Measurements from ENCODE around the gene XPR1. TPM values are rescaled to one million over a fixed set of nuclear protein-coding genes. Genes with fewer than 3 reads are reported as not detected.

XPR1 gene
- total RNA-seq, 1 donor from 2014 or later = 21.4 TPM

DNA sequence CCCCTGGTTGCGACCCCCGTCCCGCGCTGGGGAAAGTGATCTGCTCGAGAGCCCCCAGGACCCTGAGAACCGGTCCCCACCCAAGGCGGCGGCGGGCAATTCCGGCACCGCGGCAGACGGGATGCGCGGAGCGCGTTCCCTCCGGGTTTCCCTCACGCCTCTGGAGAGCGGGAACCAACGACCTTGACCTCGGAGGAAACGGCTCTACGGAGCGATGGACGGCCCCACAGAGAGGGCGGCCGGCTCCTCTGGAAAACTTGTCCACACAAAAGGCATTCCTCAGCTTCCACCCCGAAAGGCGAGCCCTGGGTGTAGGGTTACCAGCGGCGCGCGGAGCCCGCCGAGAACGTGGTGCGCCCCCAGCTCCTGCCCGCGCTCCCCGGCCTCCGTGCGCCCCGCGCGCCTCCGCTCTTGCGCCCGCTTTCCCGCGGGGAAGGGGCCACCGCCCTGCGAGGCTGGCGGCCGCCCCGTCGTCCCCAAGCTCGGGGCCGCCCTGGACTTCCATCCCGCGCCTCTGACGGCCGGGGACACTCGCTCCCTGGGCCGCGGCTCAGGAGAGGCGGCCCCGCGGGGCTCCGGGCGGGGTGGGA lies 280.5 kb downstream of the XPR1 start:
- Mint-ChIP-seq H3K4me3 (ENCODE audit: unreplicated experiment) (peak overlapping the region; percentile 75), H3K36me3 (ENCODE audit: unreplicated experiment) (no peaks in the 10 kb centered on the region), H3K4me1 (ENCODE audit: unreplicated experiment) (peaks cover 21% of the 10 kb centered on the region), H3K27me3 (ENCODE audit: unreplicated experiment) (no peaks in the 10 kb centered on the region), H3K27ac (ENCODE audit: unreplicated experiment) (peak overlapping the region; percentile 66), H3K9me3 (ENCODE audit: unreplicated experiment) (no peaks in the 10 kb centered on the region)
- no peak for TF ChIP-seq CTCF (IDR thresholded peaks at IDR 0.05)
- DNase-seq (ENCODE audit: extremely low spot score, unreplicated experiment) = no peak

DNA sequence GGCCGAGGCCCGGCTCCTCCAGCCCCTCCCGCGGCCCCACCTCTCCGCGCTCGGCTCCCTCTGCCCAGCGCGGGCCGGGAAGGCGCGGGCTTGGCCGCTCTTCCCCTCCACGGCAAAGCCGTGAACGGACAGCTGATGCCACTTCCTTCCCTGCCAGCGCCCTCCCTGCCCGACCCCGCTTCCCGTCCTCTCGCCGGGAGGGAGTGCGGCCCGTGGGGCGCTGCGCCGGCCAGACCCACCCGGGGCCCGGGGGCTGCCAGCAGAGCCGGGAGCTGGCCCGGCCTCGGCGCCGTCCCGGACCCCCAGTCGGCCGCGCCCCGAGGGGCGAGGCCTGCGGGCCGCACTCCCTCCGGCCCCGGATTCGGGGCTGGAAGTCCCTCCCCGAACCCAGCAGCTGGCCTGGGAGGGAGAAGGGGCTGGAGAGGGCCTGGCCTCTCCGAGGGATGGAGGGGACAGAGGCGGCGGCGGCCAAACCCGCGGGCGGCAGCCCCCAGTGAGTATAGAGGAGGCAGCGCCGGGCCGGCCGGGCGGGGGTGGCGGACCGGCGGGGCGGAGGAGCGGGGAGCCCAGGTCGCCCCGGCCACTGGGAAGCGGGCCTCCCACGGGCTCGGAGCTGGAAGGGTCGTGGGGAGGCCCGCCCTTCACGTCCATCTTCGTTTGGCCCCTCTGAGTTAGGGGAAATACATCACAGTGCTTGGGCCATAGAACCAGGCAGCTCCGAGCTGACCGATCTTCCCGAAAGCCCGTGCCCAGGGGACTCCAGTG lies 281.2 kb downstream of the XPR1 start, which contains the start of gene KIAA1614:
TSS of gene KIAA1614 (plus strand) at position 97 of the 765 bp plus-strand sequence. CDS start at position 444, 347 bp downstream.
- H3K9me3 Mint-ChIP-seq (ENCODE audit: unreplicated experiment) = no peaks in the 10 kb centered on the region
- H3K27ac Mint-ChIP-seq (ENCODE audit: unreplicated experiment) = peak within 1 kb of the TSS; percentile 93
- no peak for TF ChIP-seq CTCF (IDR thresholded peaks at IDR 0.05)
- peaks cover 23% of the 10 kb centered on the region for H3K4me1 Mint-ChIP-seq (ENCODE audit: unreplicated experiment)
- H3K27me3 Mint-ChIP-seq (ENCODE audit: unreplicated experiment) = no peaks in the 10 kb centered on the region
- H3K4me3 Mint-ChIP-seq (ENCODE audit: unreplicated experiment) = peak within 1 kb of the TSS; percentile 78
- no peak for DNase-seq (ENCODE audit: extremely low spot score, unreplicated experiment)
- peaks cover 4% of the 10 kb centered on the region for H3K36me3 Mint-ChIP-seq (ENCODE audit: unreplicated experiment)

DNA sequence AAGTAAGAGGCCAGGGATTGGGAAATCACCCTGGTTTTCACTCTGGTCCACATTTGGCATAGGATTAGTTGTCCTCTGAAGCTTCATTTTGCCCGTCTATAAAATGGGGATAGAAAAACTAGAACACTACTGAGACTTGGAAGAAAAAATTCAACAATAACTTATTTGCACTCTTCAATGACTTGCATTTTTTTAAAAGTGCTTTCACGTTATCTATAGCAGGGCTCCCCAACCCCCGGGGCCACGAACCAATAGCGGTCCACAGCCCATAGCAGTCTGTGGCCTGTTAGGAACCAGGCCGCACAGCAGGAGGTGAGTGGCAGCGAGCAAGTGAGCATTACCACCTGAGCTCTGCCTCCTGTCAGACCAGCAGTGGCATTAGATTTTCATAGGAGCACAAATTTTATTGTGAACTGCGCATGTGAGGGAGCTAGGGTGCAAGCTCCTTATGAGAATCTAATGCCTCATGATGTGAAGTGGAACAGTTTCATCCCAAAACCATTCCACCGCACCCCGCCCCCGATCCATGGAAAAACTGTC lies 283.7 kb downstream of the XPR1 start:
- H3K4me1 Mint-ChIP-seq (ENCODE audit: unreplicated experiment) = peaks cover 23% of the 10 kb centered on the region
- no peak for TF ChIP-seq CTCF (IDR thresholded peaks at IDR 0.05)
- no peak for DNase-seq (ENCODE audit: extremely low spot score, unreplicated experiment)
- H3K27me3 Mint-ChIP-seq (ENCODE audit: unreplicated experiment) = no peaks in the 10 kb centered on the region
- H3K27ac Mint-ChIP-seq (ENCODE audit: unreplicated experiment) = no peak overlapping the region
- no peaks in the 10 kb centered on the region for H3K9me3 Mint-ChIP-seq (ENCODE audit: unreplicated experiment)
- no peak overlapping the region for H3K4me3 Mint-ChIP-seq (ENCODE audit: unreplicated experiment)
- H3K36me3 Mint-ChIP-seq (ENCODE audit: unreplicated experiment) = peaks cover 4% of the 10 kb centered on the region

DNA sequence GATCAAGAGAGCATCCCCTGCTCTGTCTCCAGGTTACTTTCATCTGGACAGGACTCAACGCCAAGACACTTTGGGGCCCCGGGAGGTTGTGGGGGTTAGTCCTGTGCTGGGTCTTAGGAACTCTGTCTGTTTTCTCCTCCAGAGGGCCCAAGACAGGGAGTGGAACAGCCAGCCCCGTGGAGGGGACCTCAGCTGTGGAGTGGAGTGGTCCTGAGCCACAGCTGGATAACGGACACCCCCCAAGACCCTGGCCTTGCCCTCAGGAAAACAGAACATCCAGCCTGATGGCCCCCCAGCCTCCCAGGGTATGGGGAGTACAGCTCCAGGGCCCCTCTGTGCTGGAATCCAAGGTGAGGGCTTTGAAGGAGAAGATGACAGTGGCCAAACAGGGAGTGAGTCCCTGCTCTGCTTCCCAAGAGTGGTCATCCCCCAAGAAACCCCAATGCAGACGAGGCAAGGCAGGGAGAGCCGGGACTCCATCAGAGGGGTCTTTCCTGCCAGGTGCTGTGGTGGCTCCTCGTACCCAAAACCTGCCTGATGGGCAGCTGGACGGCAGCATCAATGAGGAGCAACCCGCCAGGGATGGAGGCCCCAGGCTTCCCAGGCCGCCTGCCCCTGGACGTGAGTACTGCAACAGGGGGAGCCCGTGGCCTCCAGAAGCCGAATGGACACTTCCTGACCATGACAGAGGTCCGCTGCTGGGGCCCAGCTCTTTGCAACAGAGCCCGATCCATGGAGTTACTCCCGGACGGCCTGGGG lies 284.4 kb downstream of the XPR1 start:
- DNase-seq (ENCODE audit: extremely low spot score, unreplicated experiment) = no peak
- TF ChIP-seq CTCF (IDR thresholded peaks at IDR 0.05) = no peak
- peaks cover 22% of the 10 kb centered on the region for H3K4me1 Mint-ChIP-seq (ENCODE audit: unreplicated experiment)
- H3K27me3 Mint-ChIP-seq (ENCODE audit: unreplicated experiment) = no peaks in the 10 kb centered on the region
- H3K27ac Mint-ChIP-seq (ENCODE audit: unreplicated experiment) = no peak overlapping the region
- H3K36me3 Mint-ChIP-seq (ENCODE audit: unreplicated experiment) = peaks cover 4% of the 10 kb centered on the region
- H3K4me3 Mint-ChIP-seq (ENCODE audit: unreplicated experiment) = no peak overlapping the region
- no peaks in the 10 kb centered on the region for H3K9me3 Mint-ChIP-seq (ENCODE audit: unreplicated experiment)
